ENCODE results near the gene TECR.
A peak's percentile ranks its signal among the peaks of the same experiment; 100 is the strongest.
"Not testable (repeated sequence)": the region's sequence is repeated elsewhere in the genome, so short reads cannot be mapped to it uniquely, and the experiment has no call there.

TECR gene

DNA sequence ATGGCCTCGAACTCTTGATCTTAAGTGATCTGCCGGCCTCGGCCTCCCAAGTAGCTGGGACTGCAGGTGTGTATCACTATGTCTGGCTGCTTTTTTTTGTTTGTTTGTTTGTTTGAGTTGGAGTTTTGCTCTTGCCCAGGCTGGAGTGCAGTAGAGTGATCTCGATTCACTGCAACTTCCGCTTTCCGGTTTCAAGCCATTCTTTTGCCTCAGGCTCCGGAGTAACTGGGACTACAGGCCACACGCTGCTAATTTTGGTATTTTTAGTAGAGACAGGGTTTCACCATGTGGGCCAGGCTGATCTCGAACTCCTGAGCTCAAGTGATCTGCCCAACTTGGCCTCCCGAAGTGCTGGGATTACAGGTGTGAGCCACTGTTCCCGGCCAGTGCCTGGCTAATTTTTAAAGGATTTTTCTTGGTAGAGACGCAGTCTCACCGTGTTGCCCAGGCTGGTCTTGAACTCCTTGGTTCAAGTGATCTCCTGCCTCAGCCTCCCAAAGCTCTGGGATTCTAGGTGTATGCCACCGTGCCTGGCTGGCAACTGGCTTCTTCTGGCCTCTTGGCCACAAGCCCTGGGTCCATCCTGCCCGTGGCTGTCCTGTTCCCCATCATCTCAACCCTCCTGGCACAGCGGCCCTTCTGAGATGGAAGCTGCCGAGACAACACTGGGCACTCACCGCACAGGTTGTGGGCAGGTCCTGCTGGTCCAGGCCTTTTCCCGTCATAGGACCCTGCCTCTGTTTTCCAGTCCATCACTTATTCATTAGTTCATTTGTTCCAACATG, 11.5 kb downstream of the TECR start:
- no peak for DNase-seq

DNA sequence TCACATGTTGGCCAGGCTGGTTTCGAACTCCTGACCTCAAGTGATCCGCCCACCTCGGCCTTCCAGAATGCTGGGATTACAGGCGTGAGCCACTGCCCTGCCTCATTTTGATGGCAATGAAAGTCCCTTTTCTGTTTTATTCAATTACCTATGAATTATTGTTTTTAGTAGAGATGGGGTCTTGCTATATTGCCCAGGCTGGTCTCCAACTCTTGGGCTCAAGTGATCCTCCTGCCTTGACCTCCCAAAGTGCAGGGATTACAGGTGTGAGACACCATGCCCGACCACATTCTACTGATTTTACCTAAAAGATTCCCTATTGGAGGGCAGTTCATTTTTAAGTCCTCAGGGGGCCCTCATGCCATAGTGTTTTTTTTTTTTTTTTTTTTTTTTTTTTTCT, 12.6 kb downstream of the TECR start:
- not testable (repeated sequence) for DNase-seq

DNA sequence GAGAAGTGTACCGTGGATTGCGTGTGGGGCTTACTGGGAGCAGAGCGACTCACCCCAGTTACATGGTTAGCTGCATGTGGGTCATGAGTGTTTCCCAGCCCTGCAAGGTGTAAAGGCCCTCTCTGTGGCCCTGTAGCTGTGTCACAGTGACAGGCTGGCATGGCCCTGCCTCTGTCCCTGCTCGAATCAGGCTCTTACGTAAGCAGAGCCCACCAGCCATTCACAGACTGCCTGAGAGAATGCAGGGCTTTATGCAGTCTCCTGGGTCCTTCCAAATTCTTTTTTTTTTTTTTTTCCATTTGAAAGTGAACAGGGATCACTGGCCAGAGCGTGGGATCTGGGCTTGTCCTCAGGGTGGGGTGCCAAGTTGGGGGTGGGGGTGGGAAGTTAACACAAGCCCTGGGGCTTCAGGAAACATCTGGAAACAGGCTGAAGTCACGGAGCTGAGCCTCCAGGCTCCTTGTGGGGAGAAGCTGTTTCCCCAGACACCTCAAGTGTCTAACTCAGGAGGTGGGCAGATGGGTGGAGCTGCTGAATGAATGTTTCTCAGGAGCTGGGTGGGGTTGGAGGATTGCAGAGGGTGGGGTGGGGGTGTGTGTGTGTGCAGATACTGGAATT, 13.4 kb downstream of the TECR start:
- no peak for DNase-seq

DNA sequence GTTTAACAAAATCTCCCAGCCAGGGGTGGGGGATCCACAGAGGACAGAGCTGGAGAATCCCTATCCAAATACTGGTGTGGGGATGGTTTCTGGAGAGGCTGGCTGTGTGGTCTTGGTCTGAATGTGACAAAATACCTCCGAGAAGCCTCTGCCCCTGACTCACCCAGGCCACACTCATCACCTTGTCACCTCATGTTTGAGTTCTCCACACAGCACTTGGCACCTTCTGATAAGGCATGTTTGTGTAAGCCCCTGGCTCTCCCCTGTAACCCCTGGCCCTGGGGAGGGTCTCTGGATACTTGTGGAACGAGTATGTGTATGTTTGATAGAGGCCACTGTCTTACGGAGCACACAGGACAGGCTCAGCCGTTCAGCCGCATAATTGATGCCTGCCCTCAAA, 14.7 kb downstream of the TECR start:
- no peak for DNase-seq

GRCh38 chr19:14544977-14545715, 15.8 kb downstream of the TECR start:
- DNase-seq: no peak

DNA sequence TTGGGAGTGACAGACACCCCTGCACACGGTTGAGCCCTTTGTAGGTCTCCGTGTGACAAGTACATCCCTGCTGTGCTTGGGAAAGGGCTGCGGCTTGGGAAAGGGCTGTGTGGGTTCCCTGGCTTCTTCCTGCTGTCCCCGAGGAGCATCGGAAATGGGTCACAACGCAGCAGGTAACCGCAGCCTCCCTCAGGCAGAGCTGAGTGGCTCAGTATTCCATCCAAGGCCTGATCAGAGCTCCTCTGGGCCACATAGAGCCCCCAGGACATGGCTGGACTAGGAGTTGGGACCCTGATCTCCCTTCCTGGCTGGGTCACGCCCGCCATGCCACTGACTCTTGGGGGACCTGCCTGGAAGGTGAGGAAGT, 16.3 kb downstream of the TECR start:
- no peak for DNase-seq

- DNase-seq: no peak
These were observed 20.9 kb downstream of the TECR start for GRCh38 chr19:14550201-14550754.

- DNase-seq: not testable (repeated sequence)
These were observed 22.0 kb downstream of the TECR start for GRCh38 chr19:14551134-14552005.

DNA sequence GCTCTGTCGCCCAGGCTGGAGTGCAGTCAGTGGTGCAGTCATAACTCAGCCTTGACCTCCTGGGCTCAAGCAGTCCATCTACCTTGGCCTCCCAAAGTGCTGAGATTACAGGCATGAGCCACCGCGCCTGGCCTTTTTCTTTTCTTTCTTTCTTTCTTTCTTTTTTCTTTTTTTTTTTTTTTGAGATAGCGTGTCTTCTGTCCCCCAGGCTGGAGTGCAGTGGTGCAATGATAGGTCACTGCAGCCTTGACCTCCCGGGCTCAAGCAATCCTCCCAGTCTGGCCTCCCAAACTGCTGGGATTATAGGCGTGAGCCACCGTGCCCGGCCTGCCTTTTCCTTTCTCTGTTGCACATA, 22.6 kb downstream of the TECR start:
- not testable (repeated sequence) for DNase-seq

- DNase-seq: no peak
These were observed 23.9 kb downstream of the TECR start for GRCh38 chr19:14553042-14553938.

- DNase-seq: no peak
These were observed 24.5 kb downstream of the TECR start for GRCh38 chr19:14553939-14554243.

DNA sequence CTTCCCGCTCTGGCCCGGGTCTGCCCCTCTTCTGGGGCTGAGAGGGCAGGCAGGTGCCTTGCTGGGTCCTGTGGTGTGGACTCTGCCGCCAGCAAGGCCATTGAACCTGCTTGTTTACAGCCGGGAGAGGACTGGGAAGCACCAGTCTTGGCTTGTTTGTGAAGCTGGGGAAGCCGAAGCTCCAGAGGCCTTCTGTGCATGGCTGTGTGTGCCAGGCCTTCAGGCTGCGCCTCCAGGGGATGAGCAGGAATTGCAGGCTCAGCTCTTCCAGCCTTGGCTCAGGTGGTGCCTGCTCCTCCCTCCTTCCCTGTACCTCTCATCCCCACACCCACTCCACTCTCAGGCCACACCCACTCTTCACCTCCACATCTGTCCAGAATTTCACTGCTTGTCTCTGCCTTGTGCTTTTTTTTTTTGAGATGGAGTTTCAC, 25.0 kb downstream of the TECR start:
- DNase-seq: peak; percentile 27

DNA sequence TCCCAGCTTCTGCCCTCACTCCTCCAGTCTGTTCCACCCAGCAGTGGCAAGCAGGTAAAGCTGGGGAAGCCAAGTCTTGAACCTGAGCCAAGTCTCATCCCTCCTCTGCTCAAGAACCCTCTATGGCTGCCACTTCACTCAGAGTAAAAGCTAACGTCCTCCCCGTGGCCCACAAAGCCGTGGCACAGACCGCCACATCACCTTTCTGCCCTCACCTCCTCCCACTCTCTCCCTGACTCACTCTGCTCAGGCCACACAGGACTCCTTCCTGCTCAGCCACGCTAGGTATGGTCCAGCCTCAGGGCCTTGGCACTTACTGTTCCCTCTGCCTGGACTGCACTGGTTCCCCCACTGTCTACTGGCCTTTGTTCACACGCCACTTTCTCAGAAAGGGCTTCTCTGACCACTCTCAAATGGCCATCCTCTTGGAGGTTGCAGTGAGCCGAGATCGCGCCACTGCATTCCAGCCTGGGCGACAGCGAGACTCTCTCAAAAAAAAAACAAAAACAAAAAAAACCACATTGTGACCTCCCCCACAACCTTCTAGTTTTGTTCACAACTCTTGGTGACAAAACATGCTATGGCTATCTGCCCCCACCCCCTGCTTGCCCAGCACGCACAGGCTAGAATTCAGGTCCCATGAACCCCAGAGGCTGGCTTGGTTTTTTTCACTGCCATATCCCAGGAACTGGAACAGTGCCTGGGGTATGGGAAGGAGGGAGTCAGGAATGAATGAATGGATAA, 26.7 kb downstream of the TECR start:
- no peak for DNase-seq

GRCh38 chr19:14556662-14557188, 27.3 kb downstream of the TECR start:
- DNase-seq: no peak

- DNase-seq: no peak
These were observed 29.1 kb downstream of the TECR start for GRCh38 chr19:14558370-14559066.

DNA sequence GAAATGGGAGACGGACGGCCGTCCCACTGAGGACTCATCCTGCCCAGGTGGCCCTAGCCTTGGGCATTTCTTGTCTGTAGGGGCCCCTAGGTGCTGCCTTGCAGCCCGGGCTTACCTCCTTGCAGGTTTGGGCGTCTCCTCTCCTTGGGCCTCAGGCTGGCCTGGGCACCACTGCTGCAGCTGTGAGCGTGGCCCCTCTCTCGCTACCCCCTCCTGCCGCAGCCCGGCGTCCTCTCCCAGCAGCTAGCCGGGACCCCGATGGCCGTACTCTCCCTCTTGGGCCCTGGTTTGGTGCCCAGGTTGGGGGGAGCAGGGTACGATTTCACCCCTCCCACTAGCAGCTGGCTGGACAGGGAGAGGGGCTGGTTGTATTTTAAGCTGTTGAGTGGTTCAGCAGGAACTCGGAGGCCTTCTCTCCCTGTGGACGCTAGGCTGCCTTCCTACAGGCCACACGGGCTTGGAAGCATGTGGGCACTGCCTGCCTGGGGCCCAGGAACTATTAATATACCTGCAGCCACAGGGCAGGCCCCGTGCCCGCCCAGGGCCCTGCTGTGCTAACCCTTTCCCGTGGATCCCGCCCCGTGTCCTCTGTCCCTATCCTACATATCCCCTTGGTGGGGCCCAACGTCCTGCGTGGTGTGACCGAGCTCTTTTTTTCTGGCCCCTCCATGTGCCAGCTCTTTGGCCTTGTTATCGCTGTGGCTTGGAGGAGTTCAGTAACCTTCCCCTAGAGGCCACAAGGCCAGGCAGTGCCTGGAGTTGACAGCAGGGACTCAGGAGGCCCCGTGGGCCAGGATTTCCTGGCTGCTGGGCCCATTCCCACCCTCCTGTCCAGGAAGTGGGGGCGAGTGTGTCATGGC, 30.8 kb downstream of the TECR start:
- no peak for DNase-seq

- DNase-seq: no peak
These were observed 31.3 kb downstream of the TECR start for GRCh38 chr19:14560776-14561108.

GRCh38 chr19:14561249-14561648, 31.9 kb downstream of the TECR start:
- DNase-seq: no peak

- DNase-seq: no peak
These were observed 32.5 kb downstream of the TECR start for GRCh38 chr19:14561847-14562351.
